ENCODE data around the gene TSPAN4.

GRCh38 chr11:797296-798092 is 45.2 kb upstream of the TSPAN4 start:
- TF ChIP-seq CTCF (IDR thresholded peaks at IDR 0.05) = no peak
- TF ChIP-seq POLR2A (IDR thresholded peaks at IDR 0.05) = no peak

All from tibial nerve (tissue), 3 donors.